HEK293 (cell line): ENCODE results near the gene BORCS8.

Experiments used
- CTCF ChIA-PET: fragments of 350-600 bp; formaldehyde crosslinking; extraction: SDS; loops from one replicate; lab custom pipeline; 2021; ENCODE audit warnings: antibody characterized with exemption; lab: Yijun Ruan, JAX
- POLR2A ChIA-PET: fragments of 300-600 bp; formaldehyde crosslinking; extraction: SDS; loops from one replicate; lab custom pipeline; 2020; ENCODE audit warnings: antibody characterized with exemption, inconsistent platforms; lab: Yijun Ruan, JAX
- H3K27ac ChIP-seq: fragments of 200-500 bp; sonication (Bioruptor generic); 2 replicates; pipeline ENCODE4 v1.5.1; 2014; ENCODE audit warnings: low read depth, low read length, control low read depth, inconsistent platforms; ENCODE audit errors: extremely low read depth
- H3K36me3 ChIP-seq, 2 experiments: fragments of 200-500 bp in 1 of 2; sonication (Bioruptor generic) in 1 of 2; 1 replicate in 1 of 2; 2 replicates in 1 of 2; pipeline ENCODE4 v1.5.1; 2014 to 2017; ENCODE audit warnings: inconsistent platforms in 2 of 2, low read length in 2 of 2; ENCODE audit not compliant: control insufficient read depth in 2 of 2, insufficient read depth in 1 of 2
- H3K4me1 ChIP-seq: fragments of 200-500 bp; sonication (Bioruptor generic); 2 replicates; pipeline ENCODE4 v1.5.1; 2014; ENCODE audit warnings: mild to moderate bottlenecking, low read length, inconsistent platforms; ENCODE audit not compliant: control insufficient read depth, insufficient read depth
- H3K4me3 ChIP-seq: 2 replicates; pipeline ENCODE4 v1.5.1; 2011; ENCODE audit warnings: low read depth, mild to moderate bottlenecking, control low read depth, low read length, moderate library complexity
- H3K9me3 ChIP-seq: fragments of 200-500 bp; sonication (Bioruptor generic); 2 replicates; pipeline ENCODE4 v1.5.1; 2014; ENCODE audit warnings: low read depth, low read length, inconsistent platforms; ENCODE audit not compliant: control insufficient read depth, insufficient read depth
- BCL11B ChIP-seq: fragments of 450-650 bp; formaldehyde crosslinking; IDR thresholded peaks from 2 replicates; pipeline ENCODE4 v1.5.1; 2016; ENCODE audit warnings: low read depth, missing biosample characterization, missing genetic modification characterization
- GFI1B ChIP-seq: fragments of 450-650 bp; formaldehyde crosslinking; IDR thresholded peaks from 2 replicates; pipeline ENCODE4 v1.5.1; 2016; ENCODE audit warnings: missing biosample characterization, missing genetic modification characterization
- GLI2 ChIP-seq: fragments of 450-650 bp; formaldehyde crosslinking; IDR thresholded peaks from 2 replicates; pipeline ENCODE4; 2017; ENCODE audit warnings: missing biosample characterization, missing genetic modification characterization, low read depth, borderline replicate concordance
- KLF16 ChIP-seq: fragments of 450-650 bp; formaldehyde crosslinking; IDR thresholded peaks from 2 replicates; pipeline ENCODE4 v1.5.1; 2017; ENCODE audit warnings: missing biosample characterization, missing genetic modification characterization
- PRDM1 ChIP-seq: fragments of 450-650 bp; formaldehyde crosslinking; IDR thresholded peaks from 2 replicates; pipeline ENCODE4; 2016; ENCODE audit warnings: missing biosample characterization, missing genetic modification characterization
- SETDB1 ChIP-seq: IDR thresholded peaks from one replicate; pipeline ENCODE4 v1.6.1; 2017; ENCODE audit warnings: mild to moderate bottlenecking, low read length, moderate library complexity, mixed read lengths; ENCODE audit not compliant: insufficient read length
- TRIM28 ChIP-seq: IDR thresholded peaks from 2 replicates; pipeline ENCODE4 v1.6.1; 2011; ENCODE audit warnings: low read length, control low read depth, borderline replicate concordance
- WT1 ChIP-seq: fragments of 450-650 bp; formaldehyde crosslinking; IDR thresholded peaks from 2 replicates; pipeline ENCODE4 v1.5.1; 2016; ENCODE audit warnings: missing biosample characterization, missing genetic modification characterization
- ZFP37 ChIP-seq: fragments of 450-650 bp; formaldehyde crosslinking; IDR thresholded peaks from 2 replicates; pipeline ENCODE4 v1.5.1; 2016; ENCODE audit warnings: missing biosample characterization, missing genetic modification characterization
- ZNF211 ChIP-seq: fragments of 450-650 bp; formaldehyde crosslinking; IDR thresholded peaks from 2 replicates; pipeline ENCODE4 v1.5.1; 2016; ENCODE audit warnings: low read depth, missing biosample characterization, missing genetic modification characterization
- ZNF350 ChIP-seq: fragments of 450-650 bp; formaldehyde crosslinking; IDR thresholded peaks from 2 replicates; pipeline ENCODE4 v1.5.0; 2017; ENCODE audit warnings: missing biosample characterization, mild to moderate bottlenecking, missing genetic modification characterization
- ZNF416 ChIP-seq: fragments of 450-650 bp; formaldehyde crosslinking; IDR thresholded peaks from 2 replicates; pipeline ENCODE4 v1.5.1; 2016; ENCODE audit warnings: missing biosample characterization, missing genetic modification characterization
- ZNF48 ChIP-seq: fragments of 450-650 bp; formaldehyde crosslinking; IDR thresholded peaks from 2 replicates; pipeline ENCODE4 v1.5.1; 2016; ENCODE audit warnings: missing biosample characterization, missing genetic modification characterization
- ZNF544 ChIP-seq: fragments of 450-650 bp; formaldehyde crosslinking; IDR thresholded peaks from 2 replicates; pipeline ENCODE4 v1.5.0; 2017; ENCODE audit warnings: missing biosample characterization, missing genetic modification characterization
- ZNF600 ChIP-seq: fragments of 450-650 bp; formaldehyde crosslinking; IDR thresholded peaks from 2 replicates; pipeline ENCODE4 v1.5.1; 2016; ENCODE audit warnings: missing biosample characterization, missing genetic modification characterization
- ZNF660 ChIP-seq: fragments of 450-650 bp; IDR thresholded peaks from 2 replicates; pipeline ENCODE4 v1.5.1; 2018; ENCODE audit warnings: missing biosample characterization, mild to moderate bottlenecking, missing genetic modification characterization
- TF ChIP-seq, protein P1 (sequence below): fragments of 450-650 bp; formaldehyde crosslinking; IDR thresholded peaks from 2 replicates; pipeline ENCODE4 v1.5.1; 2016; ENCODE audit warnings: missing biosample characterization, missing genetic modification characterization

The BORCS8 gene

DNA sequence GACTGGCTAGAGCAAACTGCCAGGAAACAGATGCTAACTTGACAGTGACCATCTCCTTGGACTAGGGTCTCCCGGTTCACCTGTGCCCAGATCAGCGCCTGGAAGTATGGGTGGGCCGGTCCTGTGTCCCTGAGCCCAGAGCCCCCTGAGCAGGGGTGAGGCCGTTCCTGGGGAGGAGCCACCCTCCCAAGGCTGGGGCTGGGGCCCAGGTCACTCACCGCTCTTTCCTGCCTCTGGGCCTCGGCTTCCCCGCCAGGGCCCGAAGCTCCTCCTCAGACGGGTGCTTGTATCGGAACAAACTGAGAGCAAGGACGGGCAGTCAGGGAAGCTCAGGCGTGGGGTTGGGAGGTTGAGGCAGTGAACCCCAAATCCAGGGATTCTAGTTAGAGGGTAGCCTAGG is 59.0 kb downstream of the BORCS8 start:
- Histone ChIP-seq H3K27ac (no peak overlapping the region), H3K36me3 (peaks cover 4 to 37% of the 10 kb centered on the region in 2 experiments; a peak in 2 of 3 replicates), H3K4me3 (no peak overlapping the region), H3K9me3 (no peaks in the 10 kb centered on the region), H3K4me1 (peaks cover 3% of the 10 kb centered on the region; the same call in 1 of the 2 replicates)
- POLR2A ChIA-PET: interaction anchor here (0.6 kb wide), 1 partner anchor 207 kb away, joined by 6 read pairs; no protein-coding TSS in a partner anchor
- no peak for TF ChIP-seq ZNF211 (tag by site-specific recombination)
- TF ChIP-seq, protein P1, sequence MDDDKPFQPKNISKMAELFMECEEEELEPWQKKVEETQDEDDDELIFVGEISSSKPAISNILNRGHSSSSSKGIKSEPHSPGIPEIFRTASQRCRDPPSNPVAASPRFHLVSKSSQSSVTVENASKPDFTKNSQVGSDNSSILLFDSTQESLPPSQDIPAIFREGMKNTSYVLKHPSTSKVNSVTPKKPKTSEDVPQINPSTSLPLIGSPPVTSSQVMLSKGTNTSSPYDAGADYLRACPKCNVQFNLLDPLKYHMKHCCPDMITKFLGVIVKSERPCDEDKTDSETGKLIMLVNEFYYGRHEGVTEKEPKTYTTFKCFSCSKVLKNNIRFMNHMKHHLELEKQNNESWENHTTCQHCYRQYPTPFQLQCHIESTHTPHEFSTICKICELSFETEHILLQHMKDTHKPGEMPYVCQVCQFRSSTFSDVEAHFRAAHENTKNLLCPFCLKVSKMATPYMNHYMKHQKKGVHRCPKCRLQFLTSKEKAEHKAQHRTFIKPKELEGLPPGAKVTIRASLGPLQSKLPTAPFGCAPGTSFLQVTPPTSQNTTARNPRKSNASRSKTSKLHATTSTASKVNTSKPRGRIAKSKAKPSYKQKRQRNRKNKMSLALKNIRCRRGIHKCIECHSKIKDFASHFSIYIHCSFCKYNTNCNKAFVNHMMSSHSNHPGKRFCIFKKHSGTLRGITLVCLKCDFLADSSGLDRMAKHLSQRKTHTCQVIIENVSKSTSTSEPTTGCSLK (tag by site-specific recombination): no peak
- no peak for TF ChIP-seq ZNF544 (tag by site-specific recombination)
- no peak for TF ChIP-seq ZNF416 (tag by site-specific recombination)
- TF ChIP-seq WT1: no peak
- no peak for TF ChIP-seq ZNF350 (tag by site-specific recombination)
- TF ChIP-seq PRDM1 (tag by site-specific recombination): no peak
- TF ChIP-seq ZNF660: no peak
- TF ChIP-seq ZFP37 (tag by site-specific recombination): no peak
- no peak for TF ChIP-seq KLF16 (tag by site-specific recombination)
- no peak for TF ChIP-seq BCL11B (tag by site-specific recombination)
- TF ChIP-seq GFI1B (tag by site-specific recombination): no peak
- no peak for TF ChIP-seq GLI2 (tag by site-specific recombination)
- no peak for TF ChIP-seq ZNF600 (tag by site-specific recombination)
- TF ChIP-seq ZNF48 (tag by site-specific recombination): no peak
- TF ChIP-seq, all 188 proteins: peak for 0
- CTCF ChIA-PET: no interaction called here

DNA sequence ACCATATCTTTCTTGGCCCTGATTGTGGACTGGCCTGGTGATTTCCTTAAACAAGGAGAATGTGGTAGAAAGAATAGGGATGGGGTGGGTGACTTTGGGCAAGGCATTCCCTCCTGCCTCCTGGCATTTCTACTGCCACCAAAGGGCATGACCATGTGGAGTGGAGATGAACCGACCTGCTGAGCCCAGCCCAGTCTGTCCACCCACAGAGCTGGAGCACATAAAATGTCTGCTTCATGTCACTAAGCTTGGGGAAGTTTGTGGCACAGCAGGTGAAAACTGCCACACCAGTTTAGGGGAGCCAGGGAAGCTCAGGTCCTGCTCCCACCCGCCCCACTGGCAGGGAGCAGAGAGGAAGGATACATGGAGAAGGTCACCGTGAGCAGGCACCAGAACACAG is 60.0 kb downstream of the BORCS8 start:
- POLR2A ChIA-PET: no interaction called here
- H3K27ac ChIP-seq: no peak overlapping the region
- H3K9me3 ChIP-seq: no peaks in the 10 kb centered on the region
- TF ChIP-seq TRIM28 (peak; percentile 93; the same call in 1 of the 2 replicates), SETDB1 (peak; percentile 87), ZNF416 (tag by site-specific recombination) (no peak)
- TF ChIP-seq, all 188 proteins: peak for 2
- Histone ChIP-seq H3K4me1 (no peaks in the 10 kb centered on the region), H3K4me3 (no peak overlapping the region), H3K36me3 (peaks cover 4 to 41% of the 10 kb centered on the region in 2 experiments; a peak in 2 of 3 replicates)
- CTCF ChIA-PET: interaction anchor here (0.6 kb wide), 1 partner anchor 36 kb away, joined by 3 read pairs; no protein-coding TSS in a partner anchor
